Midbrain (tissue), 1 donor: ENCODE measurements around the gene TRIP4.
A peak's percentile ranks its signal among the peaks of the same experiment; 100 is the strongest.
"Not testable (repeated sequence)": the region's sequence is repeated elsewhere in the genome, so short reads cannot be mapped to it uniquely, and the experiment has no call there.

ENCODE experiments used
- DNase-seq: peaks from one replicate; lab custom pipeline; 2025; lab: John Stamatoyannopoulos, UW

TRIP4 gene

GRCh38 chr15:64381000-64381751, 6.5 kb upstream of the TRIP4 start, which contains the start of gene PCLAF:
Gene PCLAF (minus strand): TSS chr15:64381441. CDS start chr15:64381371, 70 bp downstream.
- peak; percentile 92 for DNase-seq

DNA sequence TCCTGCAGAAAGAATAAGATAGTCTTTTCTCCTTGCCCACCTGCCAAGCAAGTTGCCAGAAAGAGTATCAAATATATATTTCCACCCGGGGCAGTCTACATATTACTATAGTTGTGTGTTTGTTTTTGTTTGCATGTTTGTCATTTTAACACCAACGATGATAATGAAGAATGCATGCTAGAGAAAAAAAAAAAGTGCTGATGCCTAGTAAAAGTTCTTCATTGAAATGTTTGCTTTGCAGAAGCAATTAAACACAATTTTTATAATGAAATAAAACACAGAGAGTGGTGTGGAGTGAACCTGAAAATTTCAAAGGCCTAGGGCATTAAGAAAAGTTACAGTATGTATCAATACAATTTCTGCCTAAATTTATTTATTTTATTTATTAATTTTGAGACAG, 3.9 kb upstream of the TRIP4 start:
- DNase-seq, result no peak

DNA sequence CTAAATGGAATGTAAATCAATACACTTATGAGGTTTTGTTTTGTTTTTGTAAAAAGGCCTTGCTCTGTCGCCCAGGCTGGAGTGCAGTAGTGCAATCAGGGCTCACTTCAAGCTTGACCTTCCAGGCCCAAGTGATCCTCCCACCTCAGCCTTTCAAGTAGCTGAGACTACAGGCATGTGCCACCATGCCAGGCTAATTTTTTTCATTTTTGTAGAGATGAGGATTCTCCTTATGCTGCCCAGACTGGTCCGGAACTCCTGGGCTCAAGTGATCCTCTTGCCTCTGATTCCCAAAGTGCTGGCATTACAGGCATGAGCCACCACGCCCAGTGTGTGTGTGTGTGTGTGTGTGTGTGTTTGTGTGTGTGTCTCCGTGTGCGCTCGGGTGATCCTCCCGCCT, 1.3 kb upstream of the TRIP4 start:
- DNase-seq, result no peak

GRCh38 chr15:64389036-64389435, 1.4 kb downstream of the TRIP4 start:
- DNase-seq, result no peak

GRCh38 chr15:64392471-64392870, 4.8 kb downstream of the TRIP4 start:
- not testable (repeated sequence) for DNase-seq

DNA sequence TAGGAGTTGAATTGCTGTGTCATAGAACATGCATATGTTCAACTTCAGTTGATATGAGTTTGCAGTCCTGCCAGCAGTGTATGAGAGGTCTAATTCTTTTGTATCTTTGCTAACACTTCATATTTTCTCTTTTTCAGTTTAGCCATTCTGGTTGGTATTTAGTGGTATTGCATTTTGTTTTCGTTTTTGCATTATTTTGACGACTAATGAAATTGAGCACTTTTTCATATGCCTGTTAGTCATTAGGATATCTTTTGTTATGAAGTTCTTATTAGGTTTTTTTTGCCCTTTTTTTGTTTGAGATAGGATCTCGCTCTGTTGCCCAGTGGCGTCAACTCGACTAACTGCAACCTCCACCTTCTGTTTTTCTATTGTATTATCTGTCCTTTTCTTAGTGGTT, 9.2 kb downstream of the TRIP4 start:
- DNase-seq, result no peak

GRCh38 chr15:64398575-64398974, 10.9 kb downstream of the TRIP4 start:
- no peak for DNase-seq

DNA sequence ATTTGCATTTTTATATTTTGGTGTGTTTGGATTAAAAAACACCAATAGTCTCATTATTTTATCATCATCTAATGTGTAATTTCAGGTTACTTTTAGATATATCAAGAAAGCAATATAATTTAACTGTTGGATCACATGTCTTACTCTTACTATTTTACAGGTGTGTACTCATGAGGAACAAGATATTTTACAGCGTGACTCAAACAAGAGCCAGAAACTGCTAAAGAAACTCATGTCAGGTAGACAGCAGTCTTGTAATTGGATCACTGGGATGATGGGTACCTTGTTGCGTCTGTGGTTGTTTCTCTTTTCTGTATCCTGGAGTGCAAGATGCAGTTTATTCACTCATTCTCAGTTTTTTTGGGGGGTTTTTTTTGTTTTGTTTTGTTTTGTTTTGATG, 12.9 kb downstream of the TRIP4 start:
- no peak for DNase-seq

GRCh38 chr15:64412216-64412615, 24.6 kb downstream of the TRIP4 start:
- DNase-seq, result no peak

DNA sequence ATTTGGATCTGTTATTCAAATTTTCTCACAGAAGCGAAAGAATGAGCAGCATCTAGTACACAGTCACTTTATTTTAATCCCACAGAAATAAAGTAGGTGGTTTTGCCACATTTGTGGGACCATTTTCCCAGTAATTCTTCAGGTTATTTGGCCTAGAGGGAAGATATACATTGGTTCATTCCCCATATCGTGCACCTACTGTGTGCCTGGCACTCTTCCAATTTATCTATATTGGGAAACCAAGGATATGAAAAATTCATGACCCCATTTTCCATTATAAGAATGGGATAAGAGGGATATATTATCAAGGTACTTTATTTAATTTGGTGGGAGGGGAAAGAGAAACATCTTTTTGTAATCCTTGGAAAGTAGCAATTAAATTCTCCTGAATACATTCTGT, 35.1 kb downstream of the TRIP4 start:
- DNase-seq, result no peak

- DNase-seq, result no peak
Observed at GRCh38 chr15:64423970-64424369, 36.3 kb downstream of the TRIP4 start.

DNA sequence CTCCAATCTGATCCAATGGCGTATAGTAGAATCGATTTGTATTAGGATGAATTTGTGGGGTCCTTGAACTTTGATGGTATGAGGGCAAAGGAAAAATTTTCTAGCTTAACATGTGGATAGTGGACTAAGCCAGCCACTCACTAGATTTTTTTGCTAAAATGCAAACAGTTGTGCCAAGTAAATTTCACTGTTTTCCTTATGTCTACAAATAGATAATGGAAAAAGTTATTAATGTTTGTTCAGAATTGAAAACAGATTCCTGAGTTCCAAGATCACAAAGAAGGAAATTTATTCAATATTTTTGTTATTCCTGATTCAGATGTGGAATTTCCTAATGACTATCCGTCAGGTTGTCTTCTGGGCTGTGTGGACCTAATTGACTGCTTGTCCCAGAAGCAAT, 37.6 kb downstream of the TRIP4 start:
- DNase-seq, result no peak

DNA sequence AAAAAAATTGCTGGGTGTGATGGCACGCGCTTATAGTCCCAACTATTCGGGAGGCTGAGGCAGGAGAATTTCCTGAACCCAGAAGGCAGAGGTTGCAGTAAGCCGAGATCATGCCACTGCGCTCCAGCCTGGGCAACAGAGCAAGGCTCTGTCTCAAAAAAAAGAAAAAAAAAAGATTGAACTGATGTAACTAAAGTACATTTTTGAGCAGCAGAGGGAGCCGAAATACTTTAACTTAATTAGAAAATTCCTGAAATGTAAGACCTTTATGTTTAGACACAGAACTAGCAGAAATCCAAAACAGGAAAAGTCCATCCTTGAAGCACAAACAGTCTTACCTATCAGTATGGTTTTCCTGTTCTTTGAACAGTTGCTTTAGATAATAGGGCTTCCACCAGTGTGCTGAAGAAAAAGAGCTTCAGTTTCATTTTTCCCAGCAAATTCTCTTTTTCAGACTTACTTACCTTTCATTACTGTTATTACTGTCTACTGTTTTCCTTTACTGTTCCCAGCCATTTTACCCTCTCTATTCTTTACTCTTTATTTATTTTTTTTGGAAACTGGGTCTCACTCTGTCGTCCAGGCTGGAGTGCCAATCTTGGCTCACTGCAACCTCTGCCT, 39.3 kb downstream of the TRIP4 start:
- peak; percentile 53 for DNase-seq

DNA sequence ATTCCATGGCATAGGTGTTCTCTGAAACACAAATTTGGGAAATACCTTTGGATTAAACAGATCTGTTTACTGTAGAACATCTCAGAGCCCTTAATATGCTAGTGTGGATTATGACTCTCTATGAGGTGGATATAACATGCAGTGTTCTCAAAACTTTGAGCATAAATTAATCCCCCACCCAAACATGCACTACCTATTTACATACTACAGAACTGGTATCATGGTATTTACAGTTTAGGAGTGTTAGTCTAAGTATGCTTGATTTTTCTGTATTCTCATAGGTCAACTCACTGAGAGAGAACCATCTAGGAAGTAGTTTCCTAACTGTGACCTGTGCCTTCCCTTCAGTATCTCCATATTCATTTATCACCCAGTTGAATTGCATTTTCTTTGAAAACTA, 41.8 kb downstream of the TRIP4 start:
- no peak for DNase-seq

- DNase-seq, result no peak
Observed at GRCh38 chr15:64430000-64430735, 42.5 kb downstream of the TRIP4 start.

GRCh38 chr15:64437982-64438381, 50.3 kb downstream of the TRIP4 start:
- DNase-seq, result no peak

- DNase-seq, result no peak
Observed at GRCh38 chr15:64438653-64439447, 51.2 kb downstream of the TRIP4 start.

DNA sequence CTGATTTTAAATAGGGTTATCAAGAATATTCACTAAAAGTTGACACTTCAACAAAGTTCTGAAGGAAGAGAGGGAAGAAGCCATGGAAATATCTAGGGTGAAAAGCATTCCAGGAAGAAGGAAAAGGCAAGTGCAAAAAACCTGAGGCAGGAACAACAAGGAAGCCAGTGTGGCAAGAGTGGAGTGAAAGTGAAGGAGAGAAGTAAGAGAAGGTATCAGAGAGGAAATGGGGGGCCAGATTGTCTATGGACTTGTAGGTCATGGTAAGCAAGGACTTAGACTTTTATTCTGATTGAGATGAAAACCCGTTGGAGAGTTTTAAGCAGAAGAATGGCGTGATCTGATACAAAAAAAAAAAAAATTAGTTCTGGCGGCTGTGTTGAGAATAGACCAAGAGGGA, 54.2 kb downstream of the TRIP4 start:
- no peak for DNase-seq

DNA sequence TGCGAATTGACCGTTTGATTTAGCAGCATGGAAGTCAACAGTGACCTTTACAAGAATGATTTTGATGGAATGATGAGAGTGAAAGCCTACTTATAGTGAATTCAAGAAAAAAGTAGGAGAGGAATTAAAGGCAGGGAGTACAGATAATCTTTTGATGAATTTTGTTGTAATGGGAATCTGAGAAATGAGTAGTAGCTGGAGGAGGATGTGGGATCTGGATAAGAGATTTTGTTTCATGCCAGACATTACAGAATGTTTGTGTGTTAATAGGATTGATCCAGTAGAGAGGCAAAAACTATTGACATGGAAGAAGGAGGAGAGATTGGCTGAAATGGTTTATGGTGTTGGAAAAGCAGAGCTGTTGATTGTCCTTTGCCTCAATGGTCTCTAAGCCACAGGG, 55.4 kb downstream of the TRIP4 start:
- DNase-seq, result no peak

DNA sequence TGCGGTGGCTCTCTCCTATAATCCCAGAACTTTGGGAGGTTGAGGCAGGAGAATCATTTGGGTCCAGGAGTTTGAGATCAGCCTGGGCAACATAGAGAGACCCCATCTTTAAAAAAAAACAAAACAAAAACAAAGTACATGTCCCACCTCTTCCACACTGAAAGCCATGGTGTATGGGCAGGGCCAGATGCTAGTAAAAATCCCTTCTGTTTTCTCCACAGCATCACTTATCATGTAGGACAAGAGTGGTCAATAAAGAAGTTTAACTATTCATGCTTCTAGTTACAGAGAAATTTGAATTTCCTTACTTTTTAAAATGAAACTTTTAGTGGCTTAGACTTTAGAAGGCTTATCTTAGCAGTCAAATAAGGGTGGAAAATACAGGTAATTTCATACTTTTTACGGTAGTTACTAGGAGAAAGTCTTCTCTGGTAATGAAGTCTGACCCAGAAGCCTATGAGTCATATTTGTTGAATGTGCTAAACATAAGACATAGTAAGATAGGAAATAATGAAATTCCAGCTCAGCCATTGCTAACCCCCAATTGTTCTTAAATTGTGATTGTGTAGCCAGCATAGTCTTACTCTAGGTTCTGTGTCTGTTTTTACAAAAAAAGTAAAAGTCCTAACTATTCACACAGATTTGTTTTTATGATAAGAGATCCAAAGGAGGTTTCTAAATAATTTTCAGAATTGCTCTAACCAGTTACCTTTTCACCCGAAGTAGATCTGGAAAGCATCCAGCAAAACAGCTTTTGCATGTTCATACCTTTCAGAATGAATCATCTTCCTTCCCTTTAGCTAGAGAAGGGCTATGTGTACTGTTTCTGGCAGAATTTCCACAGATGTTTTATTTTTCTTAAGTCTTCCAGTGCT, 56.3 kb downstream of the TRIP4 start:
- DNase-seq, result no peak

GRCh38 chr15:64444836-64445235, 57.2 kb downstream of the TRIP4 start:
- no peak for DNase-seq
